Fibroblast of mammary gland (primary cell): ENCODE measurements around the gene KRT25.

ENCODE experiments used
- DNase-seq: peaks from one replicate; pipeline ENCODE4 v3.0.0-alpha.2; 2010; ENCODE audit warnings: low read depth
- H3K4me3 ChIP-seq: 2 replicates; pipeline ENCODE4 v1.5.1; 2011; ENCODE audit warnings: low read depth, mild to moderate bottlenecking, low read length, moderate library complexity; ENCODE audit not compliant: control insufficient read depth
- CTCF ChIP-seq: conservative IDR thresholded peaks from 2 replicates; pipeline ENCODE4 v1.5.1; 2011; ENCODE audit warnings: low read depth, low read length, inconsistent platforms; ENCODE audit not compliant: control insufficient read depth, insufficient read depth

Gene KRT25, protein sequence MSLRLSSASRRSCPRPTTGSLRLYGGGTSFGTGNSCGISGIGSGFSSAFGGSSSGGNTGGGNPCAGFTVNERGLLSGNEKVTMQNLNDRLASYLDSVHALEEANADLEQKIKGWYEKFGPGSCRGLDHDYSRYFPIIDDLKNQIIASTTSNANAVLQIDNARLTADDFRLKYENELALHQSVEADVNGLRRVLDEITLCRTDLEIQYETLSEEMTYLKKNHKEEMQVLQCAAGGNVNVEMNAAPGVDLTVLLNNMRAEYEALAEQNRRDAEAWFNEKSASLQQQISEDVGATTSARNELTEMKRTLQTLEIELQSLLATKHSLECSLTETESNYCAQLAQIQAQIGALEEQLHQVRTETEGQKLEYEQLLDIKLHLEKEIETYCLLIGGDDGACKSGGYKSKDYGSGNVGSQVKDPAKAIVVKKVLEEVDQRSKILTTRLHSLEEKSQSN

DNA sequence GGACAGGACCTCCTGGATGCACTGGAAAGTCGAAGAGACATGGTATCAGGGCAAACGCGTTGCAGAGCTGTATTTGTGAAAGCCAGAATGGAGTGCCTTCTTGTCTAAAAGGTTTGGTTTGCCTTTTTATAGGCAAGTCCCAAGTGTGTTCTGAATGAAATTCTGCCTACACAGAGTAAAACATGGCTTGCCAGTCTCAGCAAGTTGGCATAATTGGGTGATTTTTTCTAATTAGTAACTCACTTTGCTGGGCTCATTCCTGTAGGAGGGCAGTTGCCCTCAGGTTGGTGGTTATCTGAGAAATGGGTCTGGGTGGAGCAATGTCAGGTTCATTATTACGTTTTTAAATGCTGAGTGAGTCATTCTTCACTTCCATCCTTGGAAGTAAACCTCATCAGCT is at the start of gene KRT25:
KRT25 (minus strand) TSS at position 101 of the 400 bp plus-strand sequence; CDS start at position 41, 60 bp downstream.
- TF ChIP-seq CTCF = no peak
- DNase-seq = no peak
- H3K4me3 ChIP-seq = no peak within 1 kb of the TSS

- H3K4me3 ChIP-seq = no peak overlapping the region
- DNase-seq = peak; percentile 69
- peak; percentile 87 for TF ChIP-seq CTCF
Measured at GRCh38 chr17:40803617-40804082, 48.5 kb upstream of the KRT25 start.

- no peak overlapping the region for H3K4me3 ChIP-seq
Measured at GRCh38 chr17:40801157-40801556, 46.0 kb upstream of the KRT25 start.

DNA sequence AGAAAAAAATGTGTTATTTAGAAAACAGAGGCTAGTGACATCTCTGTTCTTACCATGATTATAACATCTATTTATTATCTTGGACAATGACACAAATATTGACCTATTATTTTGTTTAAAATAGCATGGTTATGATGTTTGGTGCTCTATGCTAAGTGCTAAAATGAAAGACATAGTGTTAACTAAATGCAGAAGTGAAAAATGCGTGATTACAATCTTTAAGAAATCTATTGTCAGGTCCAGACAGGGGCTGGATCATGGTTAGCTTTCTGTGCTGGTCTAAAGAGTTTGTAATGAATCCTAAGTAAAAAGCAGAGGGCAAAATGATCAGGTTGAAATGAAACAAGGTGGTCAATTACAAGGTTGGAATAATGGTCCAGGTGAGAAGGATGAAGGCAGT is 45.2 kb upstream of the KRT25 start:
- H3K4me3 ChIP-seq = no peak overlapping the region
- DNase-seq = no peak
- no peak for TF ChIP-seq CTCF

More at GRCh38 chr17:40801157-40801556, 46.0 kb upstream of the KRT25 start:
- no peak for TF ChIP-seq CTCF
- DNase-seq = no peak

DNA sequence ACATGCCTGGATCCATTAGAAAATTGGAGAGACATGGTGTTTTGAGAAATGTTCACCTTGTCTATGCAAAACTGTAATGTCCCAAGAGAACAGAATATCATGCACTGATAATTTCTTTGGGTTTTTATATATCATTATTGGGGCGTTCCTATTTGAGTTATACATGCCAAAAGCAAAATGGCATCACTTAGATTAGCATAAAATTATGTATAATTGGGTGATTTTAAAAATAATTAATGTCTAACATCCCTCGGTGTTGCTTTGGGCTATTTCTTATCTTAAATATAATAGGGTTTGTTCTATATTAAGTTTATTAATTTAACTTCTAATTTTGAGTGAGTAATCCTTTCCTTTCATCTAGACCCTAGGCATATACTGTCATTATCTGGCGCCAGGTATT is 44.7 kb upstream of the KRT25 start, which contains the start of gene KRT28:
KRT28 (minus strand) TSS at position 101 of the 400 bp plus-strand sequence; CDS start at position 35, 66 bp downstream.
- no peak within 1 kb of the TSS for H3K4me3 ChIP-seq
- no peak for DNase-seq
- TF ChIP-seq CTCF = no peak

GRCh38 chr17:40796846-40797245 is 41.7 kb upstream of the KRT25 start:
- TF ChIP-seq CTCF = no peak
- DNase-seq = no peak
- H3K4me3 ChIP-seq = no peak overlapping the region
